ENCODE data around the gene PCCB.

Gene PCCB

DNA sequence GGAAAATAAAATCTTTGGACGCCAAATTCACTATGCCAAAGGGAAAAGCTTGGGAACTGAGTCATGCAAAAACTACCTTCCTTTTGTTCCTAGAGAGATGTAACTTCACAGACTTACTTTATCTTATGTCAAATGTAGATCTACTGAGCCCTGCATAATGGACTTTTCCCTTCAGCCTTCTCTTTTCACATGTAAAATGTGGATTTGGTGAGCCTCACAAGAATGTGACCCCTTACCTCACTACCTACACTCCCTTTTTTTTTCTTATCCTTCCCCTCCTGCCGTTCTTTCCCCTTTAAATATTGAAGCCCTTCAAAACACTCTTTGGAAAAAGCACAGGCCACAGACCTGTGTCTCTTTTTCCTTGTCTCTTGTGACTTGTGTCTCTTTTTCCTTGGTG lies 14.0 kb upstream of the PCCB start:
- TF ChIP-seq, protein P1, sequence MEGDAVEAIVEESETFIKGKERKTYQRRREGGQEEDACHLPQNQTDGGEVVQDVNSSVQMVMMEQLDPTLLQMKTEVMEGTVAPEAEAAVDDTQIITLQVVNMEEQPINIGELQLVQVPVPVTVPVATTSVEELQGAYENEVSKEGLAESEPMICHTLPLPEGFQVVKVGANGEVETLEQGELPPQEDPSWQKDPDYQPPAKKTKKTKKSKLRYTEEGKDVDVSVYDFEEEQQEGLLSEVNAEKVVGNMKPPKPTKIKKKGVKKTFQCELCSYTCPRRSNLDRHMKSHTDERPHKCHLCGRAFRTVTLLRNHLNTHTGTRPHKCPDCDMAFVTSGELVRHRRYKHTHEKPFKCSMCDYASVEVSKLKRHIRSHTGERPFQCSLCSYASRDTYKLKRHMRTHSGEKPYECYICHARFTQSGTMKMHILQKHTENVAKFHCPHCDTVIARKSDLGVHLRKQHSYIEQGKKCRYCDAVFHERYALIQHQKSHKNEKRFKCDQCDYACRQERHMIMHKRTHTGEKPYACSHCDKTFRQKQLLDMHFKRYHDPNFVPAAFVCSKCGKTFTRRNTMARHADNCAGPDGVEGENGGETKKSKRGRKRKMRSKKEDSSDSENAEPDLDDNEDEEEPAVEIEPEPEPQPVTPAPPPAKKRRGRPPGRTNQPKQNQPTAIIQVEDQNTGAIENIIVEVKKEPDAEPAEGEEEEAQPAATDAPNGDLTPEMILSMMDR (IDR thresholded peaks at IDR 0.05; ENCODE audit: low read length, missing control alignments) = no peak
- no peak for DNase-seq (ENCODE audit: low read depth)
- H3K4me3 ChIP-seq (replicated peaks; ENCODE audit: low read depth, low read length) = no peak overlapping the region

DNA sequence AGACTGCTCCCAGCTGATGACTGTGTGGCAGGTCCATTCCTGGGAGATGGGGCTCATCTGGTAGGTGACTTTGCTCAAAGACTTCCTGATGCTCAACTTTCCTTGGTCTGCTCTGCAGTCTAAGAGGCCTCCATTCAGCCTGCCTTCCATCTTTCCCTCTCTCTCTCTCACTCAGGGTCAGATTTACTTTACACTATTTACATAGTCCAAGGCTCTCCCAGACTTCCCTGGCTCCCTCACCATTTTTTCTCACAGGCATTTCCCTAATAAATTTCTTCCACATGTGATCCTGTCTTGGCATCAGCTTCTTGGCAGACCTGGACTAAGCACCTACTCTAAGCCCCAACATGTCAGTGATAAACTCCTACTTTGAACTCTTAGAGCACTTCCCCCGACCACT lies 13.0 kb upstream of the PCCB start:
- TF ChIP-seq, protein P1 (IDR thresholded peaks at IDR 0.05; ENCODE audit: low read length, missing control alignments) = no peak
- no peak overlapping the region for H3K4me3 ChIP-seq (replicated peaks; ENCODE audit: low read depth, low read length)
- no peak for DNase-seq (ENCODE audit: low read depth)

DNA sequence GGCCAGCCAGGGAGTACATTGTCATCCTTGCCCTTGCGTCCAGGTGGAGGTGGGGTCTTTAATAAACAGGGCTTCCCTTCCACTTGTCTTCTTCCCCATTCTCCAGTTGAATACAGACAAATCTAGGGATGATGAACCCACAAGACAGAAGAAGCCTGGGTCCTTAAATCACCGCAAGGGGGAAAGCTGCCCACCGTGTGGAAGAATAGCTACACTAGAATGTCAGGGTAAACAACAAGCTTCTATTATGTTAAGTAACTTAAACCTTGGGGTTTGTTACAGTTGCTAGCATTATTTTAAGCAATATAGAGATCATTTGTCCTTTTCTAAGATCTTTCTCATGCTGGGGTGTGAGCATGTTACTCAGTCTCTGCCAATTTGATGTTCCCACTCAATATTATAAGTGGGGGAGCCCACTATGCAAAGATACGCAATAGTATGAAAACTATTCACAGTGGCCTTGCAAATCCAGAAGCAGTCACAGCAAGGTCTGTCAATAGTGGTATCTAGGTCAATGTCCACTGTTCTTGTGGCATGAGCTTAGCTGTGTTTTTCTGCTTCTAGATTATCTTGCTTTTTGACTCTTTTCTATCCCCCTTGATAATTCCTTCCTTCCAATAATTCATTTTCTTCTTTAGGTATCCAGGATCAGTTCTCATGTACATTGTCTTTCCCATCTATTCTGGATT lies 12.0 kb upstream of the PCCB start:
- DNase-seq (ENCODE audit: low read depth) = no peak
- TF ChIP-seq, protein P1 (IDR thresholded peaks at IDR 0.05; ENCODE audit: low read length, missing control alignments) = no peak
- H3K4me3 ChIP-seq (replicated peaks; ENCODE audit: low read depth, low read length) = no peak overlapping the region

DNA sequence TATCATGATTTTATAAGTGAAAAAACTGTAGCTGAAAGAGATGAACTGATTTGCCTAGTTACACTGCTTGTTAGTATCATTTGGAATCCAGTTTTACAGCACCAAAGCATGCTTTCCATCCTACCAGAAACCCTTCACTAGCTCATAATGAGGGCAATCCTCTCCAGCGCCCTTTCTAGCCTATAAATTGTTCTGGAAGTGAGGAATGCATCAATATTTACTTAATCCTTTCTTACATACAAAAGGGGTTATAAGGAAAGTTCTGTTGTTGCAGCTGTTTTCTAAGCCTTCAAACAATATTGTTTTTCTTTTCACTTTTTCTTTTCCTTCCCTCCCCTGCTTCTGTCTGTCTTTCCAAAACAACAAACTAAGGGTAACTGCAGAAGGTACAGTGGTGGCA lies 11.0 kb upstream of the PCCB start:
- DNase-seq (ENCODE audit: low read depth) = no peak
- TF ChIP-seq, protein P1 (IDR thresholded peaks at IDR 0.05; ENCODE audit: low read length, missing control alignments) = no peak
- no peak overlapping the region for H3K4me3 ChIP-seq (replicated peaks; ENCODE audit: low read depth, low read length)

DNA sequence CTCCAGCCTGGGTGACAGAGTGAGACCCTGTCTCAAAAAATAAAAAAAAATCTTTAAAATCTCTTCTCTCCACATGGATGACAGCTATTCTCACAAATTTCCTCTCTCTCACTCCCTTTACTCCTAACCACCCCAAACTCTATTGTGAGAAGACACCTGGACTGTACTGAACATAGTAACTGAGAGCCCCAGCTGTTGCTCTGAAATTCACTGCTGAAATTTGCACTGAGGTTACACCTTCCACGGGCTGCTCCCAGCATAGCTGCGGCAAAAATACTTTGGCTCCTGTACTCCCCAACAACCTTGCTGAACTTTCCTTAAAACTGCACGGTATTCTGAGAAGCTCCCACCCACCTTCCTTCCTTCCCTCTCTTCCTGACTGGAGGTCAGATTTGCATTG lies 4.4 kb upstream of the PCCB start:
- H3K4me3 ChIP-seq (replicated peaks; ENCODE audit: low read depth, low read length) = no peak overlapping the region
- TF ChIP-seq, protein P1 (IDR thresholded peaks at IDR 0.05; ENCODE audit: low read length, missing control alignments) = no peak

DNA sequence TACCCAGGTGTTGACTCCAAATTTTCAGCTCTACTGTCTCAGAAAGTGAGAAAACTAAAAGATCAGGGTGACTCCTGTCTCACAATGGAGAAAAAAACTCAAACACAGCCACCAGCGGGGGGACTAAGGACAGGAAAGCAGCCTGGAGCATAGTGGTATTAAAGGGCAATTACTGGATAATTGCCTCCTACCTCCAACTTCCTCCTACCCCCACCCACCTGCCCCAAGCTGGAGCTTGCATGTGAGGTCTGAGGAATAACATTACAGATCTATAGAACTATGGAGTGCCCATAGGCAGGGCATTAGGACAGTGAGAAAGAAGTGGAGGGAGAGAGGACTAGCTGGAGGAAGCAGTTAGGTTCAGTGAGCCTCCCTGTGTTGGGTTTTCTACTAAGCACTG lies 2.7 kb upstream of the PCCB start:
- H3K4me3 ChIP-seq (replicated peaks; ENCODE audit: low read depth, low read length) = no peak overlapping the region
- TF ChIP-seq, protein P1 (IDR thresholded peaks at IDR 0.05; ENCODE audit: low read length, missing control alignments) = no peak
- DNase-seq (ENCODE audit: low read depth) = no peak

More for the DNA sequence above, 4.4 kb upstream of the PCCB start:
- no peak for DNase-seq (ENCODE audit: low read depth)
